M059J (cell line): ENCODE measurements around the gene NTRK2. TPM values are rescaled to one million over a fixed set of nuclear protein-coding genes. Genes with fewer than 3 reads are reported as not detected.
"Not testable (repeated sequence)": the region's sequence is repeated elsewhere in the genome, so short reads cannot be mapped to it uniquely, and the experiment has no call there.

Experiments used
- DNase-seq: peaks from one replicate; pipeline ENCODE4 v3.0.0-alpha.2; 2012; ENCODE audit warnings: low read depth
- total RNA-seq: library from RNA; depleted of rRNA; stranded (reverse); fragments of >200 nt; shearing (Covaris generic); gene quantifications from 2 replicates; pipeline ENCODE4 v1.2.3, GENCODE V29; 2014

The NTRK2 gene
- total RNA-seq, 1 experiment from 2014 or later: 1.1 TPM

GRCh38 chr9:84891924-84892323 is 222.4 kb downstream of the NTRK2 start:
- DNase-seq: no peak

GRCh38 chr9:84893419-84894128 is 224.0 kb downstream of the NTRK2 start:
- DNase-seq: no peak

- no peak for DNase-seq
These were observed 225.3 kb downstream of the NTRK2 start for GRCh38 chr9:84894859-84895258.

GRCh38 chr9:84897362-84898094 is 228.0 kb downstream of the NTRK2 start:
- no peak for DNase-seq

- no peak for DNase-seq
These were observed 228.7 kb downstream of the NTRK2 start for GRCh38 chr9:84898188-84898587.

GRCh38 chr9:84898618-84899017 is 229.1 kb downstream of the NTRK2 start:
- not testable (repeated sequence) for DNase-seq

GRCh38 chr9:84899326-84899725 is 229.8 kb downstream of the NTRK2 start:
- no peak for DNase-seq

- DNase-seq: no peak
These were observed 230.9 kb downstream of the NTRK2 start for GRCh38 chr9:84900421-84900820.

- DNase-seq: no peak
These were observed 234.4 kb downstream of the NTRK2 start for GRCh38 chr9:84903963-84904362.

GRCh38 chr9:84916769-84917168 is 247.2 kb downstream of the NTRK2 start:
- no peak for DNase-seq

- DNase-seq: no peak
These were observed 248.0 kb downstream of the NTRK2 start for GRCh38 chr9:84917366-84918070.

- DNase-seq: no peak
These were observed 249.9 kb downstream of the NTRK2 start for GRCh38 chr9:84919440-84919839.

GRCh38 chr9:84921175-84921574 is 251.6 kb downstream of the NTRK2 start:
- DNase-seq: no peak

- DNase-seq: no peak
These were observed 252.5 kb downstream of the NTRK2 start for GRCh38 chr9:84922051-84922450.

GRCh38 chr9:84924266-84924665 is 254.7 kb downstream of the NTRK2 start:
- no peak for DNase-seq

- no peak for DNase-seq
These were observed 255.8 kb downstream of the NTRK2 start for GRCh38 chr9:84925225-84925872.

GRCh38 chr9:84926793-84927192 is 257.3 kb downstream of the NTRK2 start:
- no peak for DNase-seq

GRCh38 chr9:84928419-84928818 is 258.9 kb downstream of the NTRK2 start:
- DNase-seq: no peak

GRCh38 chr9:84929068-84929467 is 259.5 kb downstream of the NTRK2 start:
- no peak for DNase-seq

GRCh38 chr9:84932915-84933527 is 263.5 kb downstream of the NTRK2 start:
- peak; percentile 37 for DNase-seq

GRCh38 chr9:84935528-84936117 is 266.1 kb downstream of the NTRK2 start:
- DNase-seq: no peak
